ENCODE results near the gene CCDC102A.

The CCDC102A gene

GRCh38 chr16:57534881-57535658 is 1.3 kb downstream of the CCDC102A start:
- peak overlapping the region; percentile 93 for H3K27ac ChIP-seq
- TF ChIP-seq CTCF (conservative IDR thresholded peaks at IDR 0.05): no peak

- no peak overlapping the region for H3K27ac ChIP-seq
- no peak for TF ChIP-seq CTCF (conservative IDR thresholded peaks at IDR 0.05)
- no peak for TF ChIP-seq ZFX (IDR thresholded peaks at IDR 0.05)
These were observed 2.0 kb downstream of the CCDC102A start for GRCh38 chr16:57534337-57534880.

- H3K27ac ChIP-seq: no peak overlapping the region; the same call in 1 of the 2 replicates
- no peak for TF ChIP-seq ZFX (IDR thresholded peaks at IDR 0.05)
- TF ChIP-seq CTCF (conservative IDR thresholded peaks at IDR 0.05): no peak
These were observed 2.7 kb downstream of the CCDC102A start for GRCh38 chr16:57533431-57534336.

- no peak for TF ChIP-seq CTCF (conservative IDR thresholded peaks at IDR 0.05)
- no peak for TF ChIP-seq ZFX (IDR thresholded peaks at IDR 0.05)
- H3K27ac ChIP-seq: 0 out of 2 replicates have a peak overlapping the region, but pooled peaks have one; percentile 15
These were observed 4.1 kb downstream of the CCDC102A start for GRCh38 chr16:57532266-57532625.

- TF ChIP-seq CTCF (conservative IDR thresholded peaks at IDR 0.05) (no peak), ZFX (IDR thresholded peaks at IDR 0.05) (no peak)
These were observed 4.6 kb downstream of the CCDC102A start for GRCh38 chr16:57531635-57532265.

GRCh38 chr16:57531253-57531575 is 5.2 kb downstream of the CCDC102A start:
- H3K27ac ChIP-seq: peak overlapping the region; percentile 15; the same call in 1 of the 2 replicates
- TF ChIP-seq CTCF (conservative IDR thresholded peaks at IDR 0.05) (no peak), ZFX (IDR thresholded peaks at IDR 0.05) (no peak)

More at GRCh38 chr16:57531635-57532265, 4.6 kb downstream of the CCDC102A start:
- H3K27ac ChIP-seq: peak overlapping the region; percentile 15; the same call in 1 of the 2 replicates

Measured in C4-2B (cell line).